ENCODE results near the gene MFGE8. TPM values are rescaled to one million over a fixed set of nuclear protein-coding genes. Genes with fewer than 3 reads are reported as not detected.

Gene MFGE8
- polyA plus RNA-seq, 2 of the 4 experiments (the other 2 are of a cell fraction), result 206 to 403 TPM

GRCh38 chr15:88896333-88897033 lies 16.7 kb downstream of the MFGE8 start:
- no peak for FAIRE-seq

More at GRCh38 chr15:88896333-88897033, 16.7 kb downstream of the MFGE8 start:
- Histone ChIP-seq H3K4me1 (peaks cover 31% of the 10 kb centered on the region), H3K4me3 (no peak overlapping the region), H3K4me2 (peak overlapping the region; percentile 61; the same call in 2 of the 3 replicates), H3K27ac (peak overlapping the region in 1 of 2 experiments; percentile 62; a peak in 2 of 6 replicates), H3K9me3 (no peaks in the 10 kb centered on the region)
- DNase-seq (ENCODE audit: low read depth in 1 of 2, low spot score in 1 of 2) (no peak), ATAC-seq (no peak)
- TF ChIP-seq USF2 (IDR thresholded peaks at IDR 0.05) (no peak), PBX3 (IDR thresholded peaks at IDR 0.05) (no peak), HEYL (CRISPR knock-in tag; IDR thresholded peaks at IDR 0.05) (no peak), MAZ (IDR thresholded peaks at IDR 0.05; ENCODE audit: borderline replicate concordance, low read depth, low read length) (no peak), REST (IDR thresholded peaks at IDR 0.05) (no peak), E2F6 (IDR thresholded peaks at IDR 0.05; ENCODE audit: borderline replicate concordance, low read depth) (no peak), GATA3 (IDR thresholded peaks at IDR 0.05; ENCODE audit: borderline replicate concordance) (no peak), CHD2 (IDR thresholded peaks at IDR 0.05; ENCODE audit: low read length, partially characterized antibody) (no peak), CEBPB (IDR thresholded peaks at IDR 0.05) (no peak), NFE2L2 (conservative IDR thresholded peaks at IDR 0.05; ENCODE audit: low read length) (no peak), ZSCAN20 (CRISPR knock-in tag; IDR thresholded peaks at IDR 0.05) (no peak), BCL3 (IDR thresholded peaks at IDR 0.05) (no peak), RNF2 (IDR thresholded peaks at IDR 0.05; ENCODE audit: borderline replicate concordance, low read depth) (no peak)
- WGBS (ENCODE audit: missing lambda C conversion rate), result 71% methylated on average over 8 of the region's 8 CpGs
- CTCF ChIA-PET, result interaction anchor here (0.7 to 32.8 kb wide), 14 partner anchors 9 to 347 kb away, joined by 3 to 851 read pairs (median 12); partner anchors contain the start of gene FANCI
- POLR2A ChIA-PET, result no interaction called here

Measured in A549 (cell line).